HG02759 (cell line): Measurements from ENCODE around the gene C12orf60.

Experiments
- ATAC-seq: cut with Tn5 transposase; IDR thresholded peaks from one replicate; pipeline ENCODE4 v1.9.1; 2021; ENCODE audit warnings: mild to moderate bottlenecking, moderate library complexity; ENCODE audit not compliant: unreplicated experiment

Gene C12orf60

DNA sequence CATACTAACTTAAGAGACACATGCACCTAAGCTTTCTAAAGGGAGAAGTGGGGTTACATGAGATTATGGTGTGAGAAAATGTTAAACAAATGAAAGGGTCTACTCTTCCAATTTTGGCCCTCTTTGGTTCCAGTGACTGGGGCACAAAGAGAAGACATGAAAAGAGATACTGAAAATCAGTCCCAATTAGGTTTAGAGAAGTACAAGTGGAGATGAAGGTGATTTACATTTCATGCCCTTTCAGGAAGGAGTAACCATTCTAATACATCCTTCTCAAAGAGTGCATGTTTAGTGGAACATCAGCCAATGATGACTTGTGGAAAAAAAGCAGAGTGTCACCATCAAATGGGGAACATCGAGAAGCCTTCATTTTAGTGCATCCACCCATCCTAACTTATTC, 67.8 kb downstream of the C12orf60 start:
- no peak for ATAC-seq

DNA sequence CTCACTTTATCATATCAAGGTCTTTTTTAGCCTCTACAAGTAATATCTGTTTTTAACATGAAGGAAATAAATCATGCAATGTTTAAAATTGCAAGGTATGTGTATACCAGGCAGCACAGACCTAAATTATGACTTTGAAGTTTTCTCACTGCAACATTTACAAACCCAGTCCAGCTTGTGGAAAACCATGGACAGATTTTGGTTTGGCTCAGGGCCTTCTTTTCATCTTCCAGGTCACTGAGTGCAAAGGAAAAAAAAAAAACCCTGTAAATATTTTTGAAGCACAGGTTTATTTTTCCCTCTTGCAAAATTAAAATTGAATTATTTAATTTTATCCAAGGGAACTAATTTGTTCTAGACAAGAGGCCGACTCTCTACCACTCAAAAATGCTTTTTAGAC, 68.4 kb downstream of the C12orf60 start:
- no peak for ATAC-seq

GRCh38 chr12:14873440-14874185, 70.1 kb downstream of the C12orf60 start:
- ATAC-seq = no peak
